ENCODE data around the gene CLN3.
A peak's percentile ranks its signal among the peaks of the same experiment; 100 is the strongest.
"Not testable (repeated sequence)": the region's sequence is repeated elsewhere in the genome, so short reads cannot be mapped to it uniquely, and the experiment has no call there.

The CLN3 gene

DNA sequence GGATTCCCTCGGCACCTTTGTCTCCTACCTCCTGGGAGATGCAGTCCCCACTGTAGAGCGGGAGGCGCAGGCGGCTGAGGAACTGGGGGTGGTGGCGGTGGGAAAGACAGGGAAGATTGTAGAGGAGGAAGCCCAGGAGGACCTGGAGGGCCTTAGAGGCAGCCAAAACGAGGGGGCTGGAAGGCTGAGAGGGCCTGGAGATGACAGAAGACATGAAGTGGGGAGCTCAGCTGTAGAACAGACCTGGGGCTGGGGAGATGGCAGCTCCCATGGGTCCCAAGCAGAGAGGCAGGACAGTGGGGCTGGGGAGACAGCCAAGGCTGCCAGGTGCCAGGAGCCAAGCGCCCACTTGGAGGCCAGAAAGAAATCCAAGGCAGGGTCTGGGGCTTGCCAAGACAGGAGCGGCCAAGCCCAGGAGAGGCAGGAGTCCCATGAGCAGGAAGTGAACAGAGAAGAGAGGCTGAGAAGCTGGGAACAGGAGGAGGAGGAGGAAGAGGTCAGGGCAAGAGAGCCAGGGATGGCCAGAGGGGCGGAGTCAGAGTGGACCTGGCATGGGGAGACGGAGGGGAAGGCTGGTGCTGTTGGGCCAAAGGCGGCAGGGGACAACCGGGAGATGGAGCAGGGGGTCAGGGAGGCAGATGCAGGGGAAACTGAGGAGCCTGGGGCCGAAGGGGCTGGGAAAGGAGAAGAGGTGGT, 3.4 kb upstream of the CLN3 start:
- DNase-seq (ENCODE audit: low read depth in 1 of 2, low spot score in 1 of 2): no peak

DNA sequence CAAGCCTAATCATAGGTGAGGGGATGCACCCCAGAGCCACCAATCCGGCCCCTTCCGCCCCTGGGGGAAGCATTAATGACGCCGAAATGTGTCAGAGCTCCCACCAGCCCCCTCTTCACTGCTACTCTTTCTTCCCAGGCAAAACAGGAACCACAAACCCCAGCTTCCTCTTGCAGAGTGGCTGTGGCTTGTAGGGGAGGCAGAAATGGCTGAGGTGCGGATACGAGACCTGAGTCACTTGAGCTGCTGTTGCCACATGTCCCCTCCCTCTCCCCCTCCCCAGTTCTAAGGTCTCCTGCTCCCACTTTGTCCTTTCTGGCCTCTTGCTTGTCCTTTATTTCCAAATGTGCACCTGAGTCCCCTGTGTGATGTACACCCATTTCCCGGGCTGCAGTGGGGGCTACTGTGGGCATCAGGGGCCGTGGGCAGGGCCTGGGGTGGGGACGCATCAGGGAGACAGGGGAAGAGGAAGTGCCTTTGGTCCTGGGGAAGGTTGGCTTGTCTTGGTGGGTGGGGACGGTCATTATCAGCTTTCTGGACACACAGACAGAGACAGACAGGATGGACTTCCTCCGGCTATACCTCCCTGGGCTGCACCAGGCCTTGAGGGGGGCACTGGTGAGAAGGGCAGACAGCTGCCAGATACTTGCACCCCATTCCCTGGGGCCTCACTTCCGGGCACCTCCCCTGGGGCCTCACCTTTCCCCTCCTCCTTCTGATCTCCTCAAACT, 2.4 kb upstream of the CLN3 start, which contains the start of gene APOBR:
APOBR (plus strand) TSS at position 523 of the 731 bp plus-strand sequence; CDS start at position 562, 39 bp downstream.
- DNase-seq (ENCODE audit: low read depth in 1 of 2, low spot score in 1 of 2): peak; percentile 67 to 77

DNA sequence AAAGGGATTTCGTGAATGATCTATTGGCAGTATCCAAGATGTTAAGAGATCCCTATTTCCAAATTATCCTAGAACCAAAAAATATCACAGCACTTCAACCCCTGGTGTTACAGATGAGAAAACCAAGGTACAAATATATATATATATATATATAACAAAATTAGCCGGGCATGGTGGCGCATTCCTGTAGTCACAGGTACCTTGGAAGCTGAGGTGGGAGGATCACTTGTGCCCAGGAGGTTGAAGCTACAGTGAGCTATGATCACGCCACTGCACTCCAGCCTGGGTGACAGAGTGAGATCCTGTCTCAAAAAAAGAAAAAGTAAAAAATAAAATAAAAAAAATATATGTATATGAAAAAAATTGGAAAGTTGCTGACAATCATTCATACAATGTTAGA, 637 bp upstream of the CLN3 start:
- no peak for DNase-seq (ENCODE audit: low read depth in 1 of 2, low spot score in 1 of 2)

DNA sequence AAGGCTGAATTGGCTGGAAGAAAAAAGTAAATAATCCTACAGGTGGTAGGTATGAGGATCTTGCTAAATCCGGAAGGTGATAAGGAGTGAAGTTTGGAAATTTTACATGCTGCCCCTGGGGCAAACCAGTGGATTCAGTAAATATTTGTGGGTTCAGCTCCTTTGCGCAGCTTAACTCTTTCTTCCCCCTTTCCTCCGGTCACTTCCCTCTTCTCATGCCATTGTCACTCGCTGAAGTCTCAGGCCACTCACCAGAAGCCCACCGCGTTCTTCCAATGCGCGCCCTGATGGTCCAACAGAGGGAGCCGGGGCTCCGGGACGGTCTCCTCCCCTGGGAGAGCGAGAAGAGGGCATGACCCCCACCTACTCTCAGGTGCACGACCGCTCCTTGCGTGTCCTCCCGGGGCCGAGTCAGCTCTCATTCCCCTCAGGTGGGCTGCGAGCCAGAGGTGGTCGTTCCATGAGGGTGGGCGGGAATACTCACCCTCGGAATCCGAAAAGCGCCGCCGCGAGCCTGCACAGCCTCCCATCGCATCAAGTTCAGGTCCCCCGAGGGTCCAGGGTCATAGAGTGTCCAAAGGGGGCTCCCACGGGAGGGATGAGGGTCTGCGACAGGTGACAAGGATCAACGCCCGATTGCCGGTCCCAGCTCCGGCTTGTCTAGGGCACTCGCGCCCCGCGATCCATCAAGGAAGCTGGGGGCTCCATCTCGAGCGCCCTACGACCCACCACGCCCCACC, 474 bp downstream of the CLN3 start:
- DNase-seq (ENCODE audit: low read depth in 1 of 2, low spot score in 1 of 2): no peak

DNA sequence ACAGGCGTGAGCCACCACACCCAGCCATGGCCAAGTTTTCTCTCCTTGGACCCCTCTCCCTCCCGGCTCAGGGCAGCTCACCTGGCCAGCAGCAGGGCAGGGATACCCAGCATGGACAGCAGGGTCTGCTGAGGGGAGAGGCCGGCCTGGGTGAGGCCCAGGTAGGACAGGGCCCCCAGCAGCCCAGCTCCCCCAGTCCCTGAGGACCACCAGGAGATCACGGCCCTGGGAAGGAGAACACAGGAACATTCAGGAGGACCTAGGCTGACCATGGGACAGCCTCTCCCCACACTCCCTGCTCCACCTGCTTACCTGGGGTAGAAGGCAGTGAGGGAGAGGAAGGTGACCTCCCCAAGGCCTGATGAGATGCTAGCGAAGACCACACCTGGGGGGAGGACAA, 5.6 kb downstream of the CLN3 start:
- DNase-seq (ENCODE audit: low read depth in 1 of 2, low spot score in 1 of 2): no peak

DNA sequence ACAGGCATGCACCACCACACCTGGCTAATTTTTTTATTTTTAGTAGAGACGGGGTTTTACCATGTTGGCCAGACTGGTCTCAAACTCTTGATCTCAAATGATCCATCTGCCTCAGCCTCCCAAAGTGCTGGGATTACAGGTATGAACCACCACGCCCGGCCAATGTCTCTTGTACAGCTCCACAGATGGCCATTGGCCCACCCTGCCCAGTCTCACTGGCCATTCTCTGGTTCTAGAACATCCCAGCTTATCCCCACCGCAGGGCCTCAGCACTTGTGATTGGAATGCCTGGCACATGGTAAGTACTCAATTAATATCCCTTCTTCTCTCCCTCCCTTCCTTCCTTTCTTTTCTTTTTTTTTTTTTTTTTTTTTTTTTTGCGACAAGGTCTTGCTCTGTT, 8.5 kb downstream of the CLN3 start:
- not testable (repeated sequence) for DNase-seq (ENCODE audit: low read depth in 1 of 2, low spot score in 1 of 2)

- DNase-seq (ENCODE audit: low read depth in 1 of 2, low spot score in 1 of 2): no peak
Observed at GRCh38 chr16:28482026-28482425, 9.8 kb downstream of the CLN3 start.

GRCh38 chr16:28478506-28479180, 13.2 kb downstream of the CLN3 start:
- DNase-seq (ENCODE audit: low read depth in 1 of 2, low spot score in 1 of 2): no peak

GRCh38 chr16:28477311-28477920, 14.5 kb downstream of the CLN3 start:
- no peak for DNase-seq (ENCODE audit: low read depth in 1 of 2, low spot score in 1 of 2)

- no peak for DNase-seq (ENCODE audit: low read depth in 1 of 2, low spot score in 1 of 2)
Observed at GRCh38 chr16:28475221-28475620, 16.7 kb downstream of the CLN3 start.

- no peak for DNase-seq (ENCODE audit: low read depth in 1 of 2, low spot score in 1 of 2)
Observed at GRCh38 chr16:28473714-28474265, 18.1 kb downstream of the CLN3 start.

- not testable (repeated sequence) for DNase-seq (ENCODE audit: low read depth in 1 of 2, low spot score in 1 of 2)
Observed at GRCh38 chr16:28447081-28447480, 44.8 kb downstream of the CLN3 start.

DNA sequence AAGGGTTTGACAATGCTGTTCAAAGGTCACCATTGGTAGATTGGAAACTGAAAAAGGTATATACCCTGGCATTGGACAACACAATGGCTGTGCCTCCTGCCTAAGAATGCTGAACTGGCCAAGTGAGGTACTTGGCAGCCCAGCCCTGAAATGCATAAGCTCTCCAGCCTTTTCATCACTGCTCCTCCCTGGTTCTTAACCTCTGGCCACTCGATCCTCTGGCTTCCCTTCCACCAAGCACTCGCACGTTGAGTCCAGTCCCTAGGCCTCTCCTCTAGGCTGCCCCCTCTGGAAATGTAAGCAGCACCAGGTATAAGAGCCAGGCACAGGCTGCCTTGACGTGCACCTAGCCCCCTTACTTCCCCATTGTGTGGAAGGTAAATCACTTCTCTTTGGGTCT, 45.5 kb downstream of the CLN3 start:
- DNase-seq (ENCODE audit: low read depth in 1 of 2, low spot score in 1 of 2): not testable (repeated sequence)

DNA sequence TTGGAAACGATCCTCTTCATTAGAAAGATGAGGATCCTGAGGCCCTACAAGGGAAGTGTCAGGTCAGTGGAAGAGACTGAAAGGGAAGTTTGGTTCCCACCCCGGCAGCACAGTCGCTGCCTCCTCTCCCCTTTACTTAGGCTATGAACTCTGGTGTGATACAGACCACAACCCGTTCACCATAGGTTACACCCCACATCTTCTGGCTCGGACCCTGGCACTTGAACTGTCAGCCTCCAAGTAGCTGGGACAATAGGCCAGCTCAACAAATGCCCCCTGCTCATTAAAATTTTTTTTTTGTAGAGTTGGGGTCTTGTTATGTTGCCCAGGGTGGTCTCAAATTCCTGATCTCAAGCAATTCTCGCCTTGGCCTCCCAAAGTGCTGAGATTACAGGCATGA, 47.9 kb downstream of the CLN3 start:
- DNase-seq (ENCODE audit: low read depth in 1 of 2, low spot score in 1 of 2): not testable (repeated sequence)

DNA sequence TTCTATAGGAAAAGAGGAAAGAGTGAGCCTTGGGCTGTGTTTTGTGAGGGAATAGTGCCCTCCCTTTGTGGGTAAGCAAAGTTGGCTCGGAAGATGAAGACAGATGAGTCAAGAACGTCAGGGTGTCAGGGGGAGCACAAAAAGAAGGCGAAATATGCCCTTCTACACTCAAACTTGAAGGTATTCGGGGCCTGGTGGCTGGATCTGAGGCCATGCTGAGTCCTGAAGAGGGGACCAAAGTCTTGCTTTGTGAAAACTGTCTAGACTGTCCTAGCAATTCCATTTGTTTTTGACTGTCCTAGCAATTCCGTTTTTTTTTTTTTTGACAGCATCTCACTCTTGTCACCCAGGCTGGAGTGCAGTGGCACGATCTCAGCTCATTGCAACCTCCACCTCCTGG, 53.0 kb downstream of the CLN3 start:
- not testable (repeated sequence) for DNase-seq (ENCODE audit: low read depth in 1 of 2, low spot score in 1 of 2)

DNA sequence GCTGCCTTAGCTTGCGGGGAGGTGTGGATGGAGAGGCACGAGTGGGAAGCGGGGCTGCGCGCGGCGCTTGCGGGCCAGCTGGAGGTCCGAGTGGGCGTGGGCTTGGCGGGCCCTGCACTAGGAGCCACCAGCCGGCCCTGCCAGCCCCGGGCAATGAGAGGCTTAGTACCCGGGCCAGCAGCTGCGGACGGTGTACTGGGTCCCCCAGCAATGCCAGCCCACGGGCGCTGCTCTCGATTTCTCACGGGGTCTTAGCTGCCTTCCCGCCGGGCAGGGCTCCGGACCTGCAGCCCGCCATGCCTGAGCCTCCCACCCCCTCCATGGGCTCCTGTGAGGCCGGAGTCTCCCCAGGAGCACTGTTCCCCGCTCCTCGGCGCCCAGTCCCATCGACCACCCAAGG, 56.5 kb downstream of the CLN3 start:
- not testable (repeated sequence) for DNase-seq (ENCODE audit: low read depth in 1 of 2, low spot score in 1 of 2)
